ENCODE data around the gene OTOF. TPM values are rescaled to one million over a fixed set of nuclear protein-coding genes. Genes with fewer than 3 reads are reported as not detected.

Gene OTOF
- total RNA-seq, 1 experiment from 2014 or later = 0.10 TPM

- Histone ChIP-seq H3K4me2 (ENCODE audit: low read length) (no peak overlapping the region), H3K9me3 (ENCODE audit: control insufficient read depth in 1 of 2, insufficient read depth in 1 of 2, low read depth in 1 of 2, low read length in 2 of 2) (no peaks in the 10 kb centered on the region), H3K27me3 (ENCODE audit: insufficient read depth, low read length) (no peaks in the 10 kb centered on the region), H3K27ac (ENCODE audit: low read depth, low read length) (no peak overlapping the region), H3K36me3 (ENCODE audit: control insufficient read depth in 1 of 2, insufficient read depth in 2 of 2, low read length in 2 of 2) (no peaks in the 10 kb centered on the region), H3K9me2 (ENCODE audit: insufficient read depth) (no peaks in the 10 kb centered on the region), H4K20me1 (ENCODE audit: insufficient read depth) (no peaks in the 10 kb centered on the region), H2AFZ (ENCODE audit: low read depth, low read length, poor library complexity, severe bottlenecking) (no peak overlapping the region), H3K4me1 (ENCODE audit: control insufficient read depth in 1 of 2, insufficient read depth in 2 of 2, low read length in 2 of 2) (no peaks in the 10 kb centered on the region), H3K79me2 (ENCODE audit: insufficient read depth, low read length) (no peaks in the 10 kb centered on the region), H3K9ac (ENCODE audit: low read length) (no peak overlapping the region), H3K4me3 (replicated peaks in 1 of 2; ENCODE audit: low read depth in 1 of 2, low read length in 2 of 2) (no peak overlapping the region)
- DNase-seq (ENCODE audit: low read depth, low spot score) (no peak), ATAC-seq (no peak)
- ChIA-PET CTCF (no interaction called here), POLR2A (no interaction called here), RAD21 (ENCODE audit: low non-redundant PET in 1 of 2, low total read pairs in 2 of 2, uncharacterized antibody in 2 of 2, unreplicated experiment in 2 of 2) (no interaction called here)
- TF ChIP-seq CTCF (IDR thresholded peaks at IDR 0.05 in 2 of 3, conservative IDR thresholded peaks at IDR 0.05 in 1 of 3; ENCODE audit: borderline replicate concordance in 1 of 3, insufficient read depth in 1 of 3, low read depth in 2 of 3, low read length in 2 of 3) (no peak), REST (IDR thresholded peaks at IDR 0.05; ENCODE audit: low read depth) (no peak), EZH2 (IDR thresholded peaks at IDR 0.05) (no peak), CEBPB (IDR thresholded peaks at IDR 0.05; ENCODE audit: low read depth) (no peak), EGR1 (IDR thresholded peaks at IDR 0.05; ENCODE audit: low read depth) (no peak), RAD21 (IDR thresholded peaks at IDR 0.05; ENCODE audit: low read depth) (no peak), POLR2A (IDR thresholded peaks at IDR 0.05; ENCODE audit: borderline replicate concordance, extremely low read depth, insufficient read depth, insufficient read length) (no peak), ELF1 (IDR thresholded peaks at IDR 0.05; ENCODE audit: borderline replicate concordance, low read depth) (no peak), FOSL1 (IDR thresholded peaks at IDR 0.05; ENCODE audit: low read depth) (no peak), SIN3A (IDR thresholded peaks at IDR 0.05; ENCODE audit: low read depth) (no peak)
- intact Hi-C loops (cut with micrococcal nuclease) = no loop called here
- no TSS peak for BruUV-seq (replicated peaks)
Observed at GRCh38 chr2:26474261-26474785, 3.6 kb downstream of the OTOF start.

Data from HCT116 (cell line).